Colonic mucosa (tissue), 4 donors: ENCODE data around the gene PPIA. TPM values are rescaled to one million over a fixed set of nuclear protein-coding genes. Genes with fewer than 3 reads are reported as not detected.

Experiments used
- DNase-seq: peaks from one replicate; pipeline ENCODE4 v3.0.0-alpha.2; 2020
- H3K27ac ChIP-seq: fragments of 200-600 bp; one replicate; pipeline ENCODE4 v1.8.0; 2021
- H3K27me3 ChIP-seq: fragments of 200-600 bp; one replicate; pipeline ENCODE4 v1.8.0; 2021
- H3K36me3 ChIP-seq: fragments of 200-600 bp; one replicate; pipeline ENCODE4 v1.8.0; 2021
- H3K4me1 ChIP-seq: fragments of 200-600 bp; one replicate; pipeline ENCODE4 v1.8.0; 2021; ENCODE audit warnings: mild to moderate bottlenecking
- H3K4me3 ChIP-seq: fragments of 200-600 bp; one replicate; pipeline ENCODE4 v1.8.0; 2021
- H3K9ac ChIP-seq, 2 donors: one replicate each; pipeline ENCODE4 v1.7.0; 2013; ENCODE audit warnings: control low read depth in 2 of 2, low read depth in 2 of 2, low read length in 2 of 2
- H3K9me3 ChIP-seq: fragments of 200-600 bp; one replicate; pipeline ENCODE4 v1.8.0; 2021
- CTCF ChIP-seq: fragments of 200-600 bp; IDR thresholded peaks from one replicate; pipeline ENCODE4 v1.8.0; 2022; ENCODE audit warnings: antibody characterized with exemption, mild to moderate bottlenecking
- intact Hi-C: fragments of 100-400 bp; cut with DNase I; formaldehyde crosslinking; loops from one replicate; pipeline ENCODE4 v1.14.1; 2022
- total RNA-seq, 2 donors: library from RNA; stranded (reverse); fragmentation: NEBNext Ultra II Directional in 1 of 2; extraction: Animal tissue kit (Norgen Biotek cat#: 25700) in 1 of 2; gene quantifications; one replicate each; pipeline ENCODE4 v1.2.1, GENCODE V29; 2021
- donor health status: healthy.
- donor health status: DM: no; HTN: no; CAD: no.
- donor health status: DM: no; HTN: no; CAD: no.

Gene PPIA
- total RNA-seq, 2 donors from 2014 or later: 1,435 to 2,110 TPM

- no peaks in the 10 kb centered on the region for H3K4me1 ChIP-seq
- no peaks in the 10 kb centered on the region for H3K9me3 ChIP-seq
- TF ChIP-seq CTCF: no peak
- intact Hi-C loops: loop anchor here (10.0 kb wide), 1 partner anchor 282 kb away; no protein-coding TSS in a partner anchor
- H3K36me3 ChIP-seq: no peaks in the 10 kb centered on the region
- no peak overlapping the region for H3K4me3 ChIP-seq
- DNase-seq: no peak
- no peak overlapping the region for H3K9ac ChIP-seq
- no peak overlapping the region for H3K27ac ChIP-seq
- no peaks in the 10 kb centered on the region for H3K27me3 ChIP-seq
Measured at GRCh38 chr7:44852590-44852989, 56.1 kb downstream of the PPIA start.

Other genes starting within 250 kb of the PPIA start
- 10 to 100 TPM; 41.1 to 90.6 TPM for gene DDX56, start 222.8 kb upstream of the PPIA start, total RNA-seq
- gene TMED4, start 214.4 kb upstream of the PPIA start, total RNA-seq: 10 to 100 TPM; 81.7 to 96.9 TPM
- 100 to 1,000 TPM; 142 to 164 TPM for gene OGDH, start 190.1 kb upstream of the PPIA start, total RNA-seq
- 100 to 1,000 TPM in 1 of 2 donors, 10 to 100 TPM in 1; 61.8 to 112 TPM for gene ZMIZ2, start 47.8 kb upstream of the PPIA start, total RNA-seq
- 100 to 1,000 TPM; 166 to 242 TPM for gene H2AZ2, start 51.4 kb downstream of the PPIA start, total RNA-seq
- 10 to 100 TPM; 18.8 to 19.8 TPM for gene PURB, start 88.8 kb downstream of the PPIA start, total RNA-seq
- 1 to 10 TPM; 2.1 to 3.6 TPM for gene MYO1G, start 182.3 kb downstream of the PPIA start, total RNA-seq
- 10 to 100 TPM; 34.8 to 38.0 TPM for gene CCM2, start 203.5 kb downstream of the PPIA start, total RNA-seq